H9 (cell line): ENCODE measurements around the gene C12orf56. TPM values are rescaled to one million over a fixed set of nuclear protein-coding genes. Genes with fewer than 3 reads are reported as not detected.

Experiments
- DNase-seq: peaks from one replicate; pipeline ENCODE4 v3.0.0-alpha.2; 2017
- H2AFZ ChIP-seq: one replicate; pipeline ENCODE4 v1.6.1; 2013; ENCODE audit warnings: mild to moderate bottlenecking, low read length, control low read depth, moderate library complexity
- H2AK5ac ChIP-seq: 2 replicates; pipeline ENCODE4 v1.6.1; 2013; ENCODE audit warnings: low read length, control low read depth, mixed read lengths; ENCODE audit not compliant: insufficient read length
- H2BK120ac ChIP-seq: one replicate; pipeline ENCODE4 v1.6.1; 2013; ENCODE audit warnings: low read depth, mild to moderate bottlenecking, low read length, control low read depth, inconsistent platforms; ENCODE audit not compliant: poor library complexity, severe bottlenecking
- H2BK12ac ChIP-seq: 2 replicates; pipeline ENCODE4 v1.6.1; 2013; ENCODE audit warnings: low read length, control low read depth, mixed read lengths, low read depth; ENCODE audit not compliant: insufficient read length
- H2BK15ac ChIP-seq: 2 replicates; pipeline ENCODE4 v1.6.1; 2013; ENCODE audit warnings: low read depth, low read length, control low read depth
- H2BK20ac ChIP-seq: one replicate; pipeline ENCODE4 v1.6.1; 2013; ENCODE audit warnings: low read depth, mild to moderate bottlenecking, low read length, control low read depth, inconsistent platforms; ENCODE audit not compliant: poor library complexity, severe bottlenecking
- H2BK5ac ChIP-seq: 2 replicates; pipeline ENCODE4 v1.6.1; 2013; ENCODE audit warnings: low read length, control low read depth, mixed read lengths; ENCODE audit not compliant: insufficient read length
- H3K14ac ChIP-seq: 2 replicates; pipeline ENCODE4 v1.6.1; 2013; ENCODE audit warnings: low read length, control low read depth; ENCODE audit not compliant: insufficient read depth
- H3K18ac ChIP-seq: 2 replicates; pipeline ENCODE4 v1.6.1; 2013; ENCODE audit warnings: low read depth, mild to moderate bottlenecking, mixed read lengths, low read length, control low read depth; ENCODE audit not compliant: insufficient read length
- H3K23ac ChIP-seq: 2 replicates; pipeline ENCODE4 v1.6.1; 2013; ENCODE audit warnings: low read length, control low read depth, mixed read lengths, low read depth; ENCODE audit not compliant: insufficient read length
- H3K23me2 ChIP-seq: 2 replicates; pipeline ENCODE4 v1.6.1; 2013; ENCODE audit warnings: low read depth, mild to moderate bottlenecking, mixed read lengths, low read length, control low read depth; ENCODE audit not compliant: insufficient read length, poor library complexity, severe bottlenecking
- H3K27ac ChIP-seq: 2 replicates; pipeline ENCODE4 v1.5.1; 2013; ENCODE audit warnings: low read length, control low read depth, mixed read lengths, low read depth; ENCODE audit not compliant: insufficient read length
- H3K27me3 ChIP-seq: 2 replicates; pipeline ENCODE4 v1.6.1; 2013; ENCODE audit warnings: low read length, control low read depth, inconsistent platforms; ENCODE audit not compliant: insufficient read depth
- H3K4ac ChIP-seq: 2 replicates; pipeline ENCODE4 v1.6.1; 2013; ENCODE audit warnings: low read depth, mild to moderate bottlenecking, control low read depth, inconsistent platforms, low read length, moderate library complexity
- H3K4me1 ChIP-seq: 2 replicates; pipeline ENCODE4 v1.6.1; 2013; ENCODE audit warnings: low read length, control low read depth, inconsistent platforms; ENCODE audit not compliant: insufficient read depth
- H3K4me2 ChIP-seq: 2 replicates; pipeline ENCODE4 v1.6.1; 2013; ENCODE audit warnings: low read length, control low read depth, mixed read lengths; ENCODE audit not compliant: insufficient read length, insufficient read depth
- H3K56ac ChIP-seq: 2 replicates; pipeline ENCODE4 v1.6.1; 2013; ENCODE audit warnings: low read depth, mild to moderate bottlenecking, mixed read lengths, low read length, control low read depth; ENCODE audit not compliant: insufficient read length
- H3K79me1 ChIP-seq: 2 replicates; pipeline ENCODE4 v1.6.1; 2013; ENCODE audit warnings: low read depth, mild to moderate bottlenecking, moderate library complexity, low read length, control low read depth, inconsistent platforms; ENCODE audit not compliant: insufficient read depth, poor library complexity, severe bottlenecking
- H3K79me2 ChIP-seq: 2 replicates; pipeline ENCODE4 v1.6.1; 2013; ENCODE audit warnings: low read length, control low read depth, inconsistent platforms; ENCODE audit not compliant: insufficient read depth
- H3K9ac ChIP-seq: 2 replicates; pipeline ENCODE4 v1.6.1; 2013; ENCODE audit warnings: low read length, control low read depth, mixed read lengths; ENCODE audit not compliant: insufficient read length; ENCODE audit errors: extremely low read depth
- H3K9me3 ChIP-seq: one replicate; pipeline ENCODE4 v1.6.1; 2013; ENCODE audit warnings: low read depth, low read length, inconsistent platforms; ENCODE audit not compliant: control insufficient read depth
- H3T11ph ChIP-seq: one replicate; pipeline ENCODE4 v1.6.1; 2013; ENCODE audit warnings: mild to moderate bottlenecking, low read length, control low read depth, inconsistent platforms
- H4K20me1 ChIP-seq: one replicate; pipeline ENCODE4 v1.6.1; 2013; ENCODE audit not compliant: control insufficient read depth, insufficient read length, insufficient read depth
- H4K5ac ChIP-seq: 2 replicates; pipeline ENCODE4 v1.6.1; 2013; ENCODE audit warnings: low read depth, mild to moderate bottlenecking, mixed read lengths, low read length, control low read depth; ENCODE audit not compliant: insufficient read length
- H4K8ac ChIP-seq: replicated peaks from 2 replicates; pipeline ENCODE4 v1.6.1; 2013; ENCODE audit warnings: low read length, control low read depth, mixed read lengths, low read depth; ENCODE audit not compliant: insufficient read length
- H4K91ac ChIP-seq: 2 replicates; pipeline ENCODE4 v1.6.1; 2013; ENCODE audit warnings: low read depth, mild to moderate bottlenecking, moderate library complexity, mixed read lengths, low read length, control low read depth; ENCODE audit not compliant: insufficient read length
- H3K27ac Mint-ChIP-seq, 3 experiments: 2 replicates in 2 of 3; 3 replicates in 1 of 3; pipeline ENCODE4 v1.8.0; 2020 to 2021; ENCODE audit warnings: mixed read lengths in 3 of 3, mild to moderate bottlenecking in 1 of 3, moderate library complexity in 1 of 3
- H3K27me3 Mint-ChIP-seq: 2 replicates; pipeline ENCODE4 v1.8.0; 2021; ENCODE audit warnings: low read depth, mild to moderate bottlenecking, moderate library complexity, mixed read lengths
- H3K36me3 Mint-ChIP-seq, 3 experiments: 2 replicates in 2 of 3; 3 replicates in 1 of 3; pipeline ENCODE4 v1.8.0; 2020 to 2021; ENCODE audit warnings: low read depth in 3 of 3, mixed read lengths in 3 of 3; ENCODE audit not compliant: insufficient read depth in 1 of 3
- H3K4me1 Mint-ChIP-seq, 2 experiments: 2 replicates each; pipeline ENCODE4 v1.8.0; 2020; ENCODE audit warnings: mixed read lengths in 2 of 2
- H3K4me3 Mint-ChIP-seq, 2 experiments: 2 replicates in 1 of 2; 3 replicates in 1 of 2; pipeline ENCODE4 v1.8.0; 2020 to 2021; ENCODE audit warnings: mild to moderate bottlenecking in 2 of 2, mixed read lengths in 2 of 2, moderate library complexity in 1 of 2
- H3K9me3 Mint-ChIP-seq, 2 experiments: 2 replicates in 1 of 2; 3 replicates in 1 of 2; pipeline ENCODE4 v1.8.0; 2020; ENCODE audit warnings: mild to moderate bottlenecking in 2 of 2, mixed read lengths in 2 of 2, moderate library complexity in 1 of 2
- WGBS: extraction: QIAGEN DNeasy Blood & Tissue Kit; methylation state at CpG from one replicate; pipeline ENCODE4 v1.1.7; 2013; ENCODE audit warnings: missing lambda C conversion rate, low lambda C conversion rate, mixed read lengths; ENCODE audit not compliant: insufficient read length; ENCODE audit errors: extremely low coverage; 5-methylcytosine and 5-hydroxymethylcytosine counted together
- total RNA-seq: library from RNA; stranded (reverse); gene quantifications from 2 replicates; pipeline ENCODE4 v1.2.1, GENCODE V29; 2021
- TF ChIP-seq, protein P1 (sequence below): fragments of 200-600 bp; sonication (generic); conservative IDR thresholded peaks from 3 replicates; pipeline ENCODE4 v1.8.0; 2021; ENCODE audit warnings: antibody characterized with exemption, mild to moderate bottlenecking

C12orf56 gene
- total RNA-seq, 1 experiment from 2014 or later: 2.2 TPM

DNA sequence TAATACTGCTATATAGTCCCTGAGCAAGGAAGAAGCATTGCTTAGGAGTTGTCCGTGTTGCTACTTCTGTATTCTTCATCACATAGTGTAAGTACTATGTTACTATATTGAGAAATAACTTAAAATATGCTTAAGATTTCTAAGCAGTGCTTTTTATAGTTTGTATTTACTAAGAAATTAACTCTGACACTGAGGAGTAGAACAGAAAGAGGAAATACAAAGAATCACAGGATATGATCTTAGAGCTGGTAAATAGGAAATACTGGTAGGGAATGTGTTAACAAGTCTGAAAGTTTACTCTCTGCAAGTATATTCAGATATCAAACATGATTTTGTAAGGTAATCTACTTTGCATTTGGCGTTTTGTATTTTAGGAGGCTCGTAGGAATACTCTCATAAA, 29.1 kb upstream of the C12orf56 start:
- H2BK15ac ChIP-seq: no peak overlapping the region
- no peaks in the 10 kb centered on the region for H3K9me3 Mint-ChIP-seq
- H3K27ac Mint-ChIP-seq: no peak overlapping the region
- H2BK12ac ChIP-seq: no peak overlapping the region
- H3K4me3 Mint-ChIP-seq: no peak overlapping the region
- no peak overlapping the region for H4K91ac ChIP-seq
- no peaks in the 10 kb centered on the region for H3K4me1 ChIP-seq
- H3K56ac ChIP-seq: no peak overlapping the region
- no peaks in the 10 kb centered on the region for H4K20me1 ChIP-seq
- no peak overlapping the region for H3K4me2 ChIP-seq
- H2AK5ac ChIP-seq: no peak overlapping the region
- no peak for DNase-seq
- H3K18ac ChIP-seq: no peak overlapping the region
- H4K8ac ChIP-seq: no peak overlapping the region
- no peaks in the 10 kb centered on the region for H3K23me2 ChIP-seq
- peaks cover 56 to 91% (median 85%) of the 10 kb centered on the region in 3 experiments; a peak in 6 of 7 replicates for H3K36me3 Mint-ChIP-seq
- no peak overlapping the region for H3T11ph ChIP-seq
- H3K27me3 Mint-ChIP-seq: no peaks in the 10 kb centered on the region
- no peak overlapping the region for H2BK5ac ChIP-seq
- WGBS: no CpG with 5 or more reads among the region's 3 CpGs
- H2BK120ac ChIP-seq: no peak overlapping the region
- H3K9me3 ChIP-seq: no peaks in the 10 kb centered on the region
- H3K27ac ChIP-seq: no peak overlapping the region
- TF ChIP-seq, protein P1, sequence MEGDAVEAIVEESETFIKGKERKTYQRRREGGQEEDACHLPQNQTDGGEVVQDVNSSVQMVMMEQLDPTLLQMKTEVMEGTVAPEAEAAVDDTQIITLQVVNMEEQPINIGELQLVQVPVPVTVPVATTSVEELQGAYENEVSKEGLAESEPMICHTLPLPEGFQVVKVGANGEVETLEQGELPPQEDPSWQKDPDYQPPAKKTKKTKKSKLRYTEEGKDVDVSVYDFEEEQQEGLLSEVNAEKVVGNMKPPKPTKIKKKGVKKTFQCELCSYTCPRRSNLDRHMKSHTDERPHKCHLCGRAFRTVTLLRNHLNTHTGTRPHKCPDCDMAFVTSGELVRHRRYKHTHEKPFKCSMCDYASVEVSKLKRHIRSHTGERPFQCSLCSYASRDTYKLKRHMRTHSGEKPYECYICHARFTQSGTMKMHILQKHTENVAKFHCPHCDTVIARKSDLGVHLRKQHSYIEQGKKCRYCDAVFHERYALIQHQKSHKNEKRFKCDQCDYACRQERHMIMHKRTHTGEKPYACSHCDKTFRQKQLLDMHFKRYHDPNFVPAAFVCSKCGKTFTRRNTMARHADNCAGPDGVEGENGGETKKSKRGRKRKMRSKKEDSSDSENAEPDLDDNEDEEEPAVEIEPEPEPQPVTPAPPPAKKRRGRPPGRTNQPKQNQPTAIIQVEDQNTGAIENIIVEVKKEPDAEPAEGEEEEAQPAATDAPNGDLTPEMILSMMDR: no peak
- no peak overlapping the region for H4K5ac ChIP-seq
- no peaks in the 10 kb centered on the region for H3K4me1 Mint-ChIP-seq
- H3K9ac ChIP-seq: no peak overlapping the region
- no peaks in the 10 kb centered on the region for H3K79me2 ChIP-seq
- no peaks in the 10 kb centered on the region for H3K27me3 ChIP-seq
- no peak overlapping the region for H2AFZ ChIP-seq
- H3K14ac ChIP-seq: no peak overlapping the region
- no peak overlapping the region for H3K23ac ChIP-seq
- H3K4ac ChIP-seq: no peak overlapping the region
- H3K79me1 ChIP-seq: no peaks in the 10 kb centered on the region
- no peak overlapping the region for H2BK20ac ChIP-seq
